GM12864 (cell line): Measurements from ENCODE around the gene GALNT12.
A peak's percentile ranks its signal among the peaks of the same experiment; 100 is the strongest.

Source experiments
- DNase-seq: peaks from one replicate; pipeline ENCODE4 v3.0.0-alpha.2; 2011; ENCODE audit warnings: low read depth
- H3K4me3 ChIP-seq: 2 replicates; pipeline ENCODE4 v1.5.1; 2011; ENCODE audit warnings: mild to moderate bottlenecking, low read depth, low read length, control low read depth
- TF ChIP-seq, protein P1 (sequence below): IDR thresholded peaks from 2 replicates; pipeline ENCODE4 v1.5.1; 2011; ENCODE audit warnings: low read depth, mild to moderate bottlenecking, moderate library complexity, low read length, control low read depth, inconsistent platforms; ENCODE audit errors: missing control alignments

Gene GALNT12

DNA sequence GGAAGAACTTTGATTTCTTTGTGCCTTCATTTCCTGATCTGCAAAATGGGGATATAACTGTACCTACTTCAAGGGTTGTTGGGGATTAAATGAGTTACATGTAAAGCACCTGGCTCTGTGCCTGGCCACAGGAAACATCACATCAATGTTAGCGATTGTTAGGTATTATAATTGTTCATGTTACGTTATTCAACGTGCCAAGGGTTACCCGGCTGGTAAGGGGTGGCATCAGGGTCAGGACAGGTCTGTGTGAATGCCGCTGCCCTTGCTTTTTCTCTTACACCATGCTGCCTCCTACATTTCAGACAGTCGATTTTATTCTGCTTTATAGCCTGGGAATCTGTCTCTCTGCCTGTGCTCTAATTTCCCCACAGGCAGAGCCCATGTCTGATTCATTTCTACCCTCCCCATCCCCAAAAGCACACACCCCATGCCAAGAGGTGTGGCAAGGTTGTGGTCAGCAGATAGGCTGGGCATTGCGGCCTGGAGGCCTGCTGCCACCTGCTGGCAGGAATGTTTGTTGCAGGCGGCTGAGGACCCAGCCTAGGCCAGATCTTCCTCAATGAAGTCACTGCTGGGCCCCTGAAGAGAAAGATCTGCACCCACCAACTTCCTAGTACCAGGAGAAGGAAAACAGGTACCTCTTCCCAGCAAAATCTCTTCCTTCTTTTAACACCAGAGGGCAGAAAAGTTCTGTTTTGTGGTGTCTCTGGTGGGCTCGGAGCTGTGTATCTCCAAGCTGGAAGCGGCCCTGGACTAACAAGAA lies 16.4 kb upstream of the GALNT12 start:
- TF ChIP-seq, protein P1, sequence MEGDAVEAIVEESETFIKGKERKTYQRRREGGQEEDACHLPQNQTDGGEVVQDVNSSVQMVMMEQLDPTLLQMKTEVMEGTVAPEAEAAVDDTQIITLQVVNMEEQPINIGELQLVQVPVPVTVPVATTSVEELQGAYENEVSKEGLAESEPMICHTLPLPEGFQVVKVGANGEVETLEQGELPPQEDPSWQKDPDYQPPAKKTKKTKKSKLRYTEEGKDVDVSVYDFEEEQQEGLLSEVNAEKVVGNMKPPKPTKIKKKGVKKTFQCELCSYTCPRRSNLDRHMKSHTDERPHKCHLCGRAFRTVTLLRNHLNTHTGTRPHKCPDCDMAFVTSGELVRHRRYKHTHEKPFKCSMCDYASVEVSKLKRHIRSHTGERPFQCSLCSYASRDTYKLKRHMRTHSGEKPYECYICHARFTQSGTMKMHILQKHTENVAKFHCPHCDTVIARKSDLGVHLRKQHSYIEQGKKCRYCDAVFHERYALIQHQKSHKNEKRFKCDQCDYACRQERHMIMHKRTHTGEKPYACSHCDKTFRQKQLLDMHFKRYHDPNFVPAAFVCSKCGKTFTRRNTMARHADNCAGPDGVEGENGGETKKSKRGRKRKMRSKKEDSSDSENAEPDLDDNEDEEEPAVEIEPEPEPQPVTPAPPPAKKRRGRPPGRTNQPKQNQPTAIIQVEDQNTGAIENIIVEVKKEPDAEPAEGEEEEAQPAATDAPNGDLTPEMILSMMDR: peak; percentile 91
- DNase-seq: no peak
- H3K4me3 ChIP-seq: no peak overlapping the region

DNA sequence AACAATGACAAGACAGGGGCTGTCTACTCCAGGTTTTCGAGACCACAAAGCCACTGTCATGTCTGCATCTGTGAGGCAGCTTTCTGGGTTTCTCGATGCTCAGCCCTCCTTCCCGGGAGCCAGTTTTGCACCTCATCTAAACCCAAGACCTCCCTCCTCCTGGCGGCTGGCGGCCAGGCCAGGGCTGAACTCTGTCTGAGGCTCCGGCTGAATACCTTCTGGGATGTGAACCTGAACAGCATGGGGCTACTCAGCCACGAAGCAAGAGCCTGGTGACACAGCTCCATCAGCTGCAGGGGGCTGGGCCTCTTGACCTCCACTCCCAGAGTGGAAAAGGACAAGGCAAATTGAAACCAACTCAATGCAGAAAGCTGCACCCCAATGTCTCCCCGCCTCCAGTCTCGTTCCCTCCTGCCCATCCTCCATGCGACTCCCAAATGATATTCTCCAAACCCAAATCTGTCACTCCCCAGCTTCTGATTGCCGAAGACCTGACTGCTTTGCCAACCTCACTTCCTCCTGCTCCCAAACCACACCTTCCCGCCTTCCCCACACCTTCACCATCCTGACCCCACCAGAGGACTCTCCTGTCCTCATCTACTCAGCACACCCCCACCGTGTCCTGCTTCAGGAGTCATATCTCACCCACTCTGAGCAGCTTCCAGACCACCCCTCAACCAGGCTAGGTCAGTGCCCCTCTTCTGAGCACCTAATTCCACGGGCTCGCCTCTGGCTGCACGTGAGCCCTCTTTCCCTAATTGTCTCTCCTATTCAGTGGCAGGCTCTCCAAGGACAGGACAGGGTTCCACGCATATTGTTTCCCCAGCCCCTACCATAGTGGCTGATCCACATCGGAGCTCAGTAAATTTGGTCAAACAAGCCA lies 15.6 kb upstream of the GALNT12 start:
- no peak for DNase-seq
- H3K4me3 ChIP-seq: no peak overlapping the region
- TF ChIP-seq, protein P1: no peak

DNA sequence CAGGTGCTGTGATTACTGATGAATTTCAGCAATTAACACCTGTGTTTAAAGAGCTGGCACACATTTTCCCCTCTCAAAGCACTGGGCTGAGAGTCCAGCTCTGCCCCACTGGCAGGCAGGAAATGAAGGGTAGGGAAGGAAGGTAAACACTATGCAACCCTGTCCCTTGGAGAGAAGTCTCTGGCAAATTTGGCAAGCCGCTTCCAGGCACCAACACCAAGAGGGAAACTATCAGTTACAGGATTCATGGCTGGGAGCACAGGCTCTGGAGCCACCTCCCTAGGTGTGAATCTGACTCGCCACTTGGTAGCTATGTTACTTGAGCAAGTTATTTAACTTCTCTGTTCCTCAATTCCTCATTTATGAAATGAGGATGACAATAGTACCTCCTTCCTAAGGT lies 14.4 kb upstream of the GALNT12 start:
- no peak for DNase-seq
- H3K4me3 ChIP-seq: no peak overlapping the region
- TF ChIP-seq, protein P1: no peak

DNA sequence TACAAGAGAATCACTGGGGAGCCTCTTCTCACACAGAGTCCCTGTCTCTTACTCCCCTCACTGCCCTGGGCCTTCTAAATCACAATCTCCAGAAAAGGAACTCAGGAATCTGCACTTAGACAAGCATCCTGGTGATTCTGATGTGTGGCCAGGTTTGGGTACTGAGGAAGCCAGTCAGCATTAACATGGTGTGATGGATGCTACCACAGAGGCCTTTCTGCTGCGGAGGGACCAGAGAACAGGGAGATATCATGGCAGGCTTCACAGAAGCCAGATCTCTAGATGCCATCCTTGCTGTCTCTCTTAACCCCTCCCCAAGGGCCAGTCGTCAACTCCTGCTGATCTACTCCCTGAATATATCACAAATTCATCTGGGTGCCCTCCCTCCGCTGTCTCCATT lies 12.7 kb upstream of the GALNT12 start:
- H3K4me3 ChIP-seq: no peak overlapping the region
- no peak for DNase-seq
- TF ChIP-seq, protein P1: no peak

DNA sequence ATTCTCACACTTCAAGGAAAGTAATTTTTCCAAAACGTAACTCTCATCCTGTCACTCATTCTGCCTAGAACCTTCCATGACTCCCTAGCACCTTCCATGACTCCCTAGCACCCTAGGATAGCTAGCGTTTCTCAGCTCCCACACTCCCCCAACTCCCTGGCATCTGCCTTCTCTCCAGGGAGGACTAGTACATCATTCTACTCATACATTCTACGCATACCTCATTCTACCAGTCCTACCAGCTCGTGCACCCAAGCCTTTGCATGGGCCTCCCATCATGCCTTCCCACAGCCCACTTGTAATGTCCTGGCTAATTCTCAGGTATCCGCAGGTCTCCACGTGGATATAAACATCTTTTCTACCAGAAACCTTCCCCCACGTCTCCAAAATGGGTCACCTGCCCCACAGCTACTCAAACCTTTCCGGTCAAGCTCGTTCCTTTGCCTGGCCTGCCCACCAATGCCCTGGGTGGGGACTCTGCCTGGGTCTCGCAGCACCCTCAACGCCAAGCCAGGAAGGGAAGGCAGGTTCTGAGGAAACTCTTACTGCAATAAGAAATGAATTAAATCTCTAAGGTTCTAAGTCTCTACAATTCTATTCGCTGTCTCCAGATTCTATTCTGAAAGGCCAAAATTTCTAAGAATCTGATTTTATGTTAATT lies 12.0 kb upstream of the GALNT12 start:
- H3K4me3 ChIP-seq: peak overlapping the region; percentile 59; the same call in 1 of the 2 replicates
- DNase-seq: no peak
- TF ChIP-seq, protein P1: no peak

DNA sequence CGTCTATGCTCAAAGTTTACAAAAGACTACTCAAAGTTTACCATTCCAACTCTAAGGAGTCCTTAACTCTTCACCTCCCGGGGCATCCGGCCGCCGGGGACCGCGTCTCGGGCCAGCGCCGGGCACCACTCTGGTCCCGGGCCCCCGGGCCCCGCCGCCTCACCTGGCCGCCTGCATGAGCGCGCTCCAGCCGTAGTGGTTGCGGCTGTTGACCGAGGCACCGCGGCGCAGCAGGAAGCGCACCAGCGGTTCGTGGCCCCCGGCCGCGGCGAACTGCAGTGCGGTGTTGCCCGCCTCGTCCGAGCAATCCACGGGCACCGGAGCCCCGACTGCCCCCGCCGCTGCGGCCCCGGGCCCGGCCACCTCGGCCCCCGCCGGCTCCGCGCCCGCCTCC lies 11.5 kb upstream of the GALNT12 start:
- DNase-seq: no peak
- peak overlapping the region; percentile 59 for H3K4me3 ChIP-seq
- TF ChIP-seq, protein P1: no peak
